Choroid plexus epithelial cell (primary cell): ENCODE measurements around the gene SLC25A42.

Experiments used
- DNase-seq: peaks from one replicate; pipeline ENCODE4 v3.0.0-alpha.2; 2010; ENCODE audit warnings: low read depth
- H3K4me3 ChIP-seq: 2 replicates; pipeline ENCODE4 v1.5.1; 2011; ENCODE audit warnings: low read depth, mild to moderate bottlenecking, control low read depth, low read length, moderate library complexity
- TF ChIP-seq, protein P1 (sequence below): conservative IDR thresholded peaks from 2 replicates; pipeline ENCODE4 v1.5.1; 2011; ENCODE audit warnings: low read depth, mild to moderate bottlenecking, control low read depth, inconsistent platforms, low read length, moderate library complexity

SLC25A42 gene

GRCh38 chr19:19028526-19028925, 35.3 kb upstream of the SLC25A42 start:
- TF ChIP-seq, protein P1, sequence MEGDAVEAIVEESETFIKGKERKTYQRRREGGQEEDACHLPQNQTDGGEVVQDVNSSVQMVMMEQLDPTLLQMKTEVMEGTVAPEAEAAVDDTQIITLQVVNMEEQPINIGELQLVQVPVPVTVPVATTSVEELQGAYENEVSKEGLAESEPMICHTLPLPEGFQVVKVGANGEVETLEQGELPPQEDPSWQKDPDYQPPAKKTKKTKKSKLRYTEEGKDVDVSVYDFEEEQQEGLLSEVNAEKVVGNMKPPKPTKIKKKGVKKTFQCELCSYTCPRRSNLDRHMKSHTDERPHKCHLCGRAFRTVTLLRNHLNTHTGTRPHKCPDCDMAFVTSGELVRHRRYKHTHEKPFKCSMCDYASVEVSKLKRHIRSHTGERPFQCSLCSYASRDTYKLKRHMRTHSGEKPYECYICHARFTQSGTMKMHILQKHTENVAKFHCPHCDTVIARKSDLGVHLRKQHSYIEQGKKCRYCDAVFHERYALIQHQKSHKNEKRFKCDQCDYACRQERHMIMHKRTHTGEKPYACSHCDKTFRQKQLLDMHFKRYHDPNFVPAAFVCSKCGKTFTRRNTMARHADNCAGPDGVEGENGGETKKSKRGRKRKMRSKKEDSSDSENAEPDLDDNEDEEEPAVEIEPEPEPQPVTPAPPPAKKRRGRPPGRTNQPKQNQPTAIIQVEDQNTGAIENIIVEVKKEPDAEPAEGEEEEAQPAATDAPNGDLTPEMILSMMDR = no peak
- H3K4me3 ChIP-seq = no peak overlapping the region
- no peak for DNase-seq

GRCh38 chr19:19031891-19032290, 31.9 kb upstream of the SLC25A42 start:
- DNase-seq = peak; percentile 5
- TF ChIP-seq, protein P1 = no peak
- peak overlapping the region; percentile 97 for H3K4me3 ChIP-seq

DNA sequence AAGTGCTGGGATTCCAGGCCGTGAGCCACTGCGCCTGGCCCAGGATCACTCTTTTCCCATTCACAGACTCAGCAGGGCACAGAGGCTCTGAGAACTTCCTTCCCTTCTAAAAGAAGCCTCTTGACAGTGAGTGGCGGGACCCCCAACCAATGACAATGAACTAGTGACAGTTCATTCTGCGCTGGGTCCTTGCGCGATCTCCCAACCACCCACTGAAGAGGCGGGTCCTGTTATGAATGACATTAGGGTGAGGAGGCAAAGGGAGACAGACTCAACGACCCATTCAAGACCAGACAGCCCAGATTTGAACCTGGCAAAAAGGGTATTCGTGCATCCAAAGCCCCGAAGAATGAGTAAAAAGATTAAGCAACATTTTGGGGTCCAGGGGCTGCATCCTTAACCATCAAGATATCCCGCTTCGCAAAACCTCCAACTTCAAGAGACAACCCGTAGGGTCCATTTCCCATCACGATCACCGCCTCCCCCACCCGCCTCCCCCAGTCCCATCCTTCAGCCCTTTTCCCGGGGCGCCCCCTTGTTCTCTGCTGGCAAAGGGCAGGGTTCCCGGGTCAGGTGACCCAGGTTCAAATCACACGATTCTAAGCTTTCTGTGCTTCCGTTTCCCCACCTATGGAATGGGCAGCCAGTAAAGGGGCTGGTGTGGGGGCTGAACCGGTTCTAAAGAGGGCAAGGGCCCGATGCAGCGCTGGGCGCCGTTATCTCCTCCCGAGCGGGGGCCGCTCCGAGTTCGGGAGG, 31.2 kb upstream of the SLC25A42 start:
- DNase-seq = peak; percentile 94
- TF ChIP-seq, protein P1 = no peak

DNA sequence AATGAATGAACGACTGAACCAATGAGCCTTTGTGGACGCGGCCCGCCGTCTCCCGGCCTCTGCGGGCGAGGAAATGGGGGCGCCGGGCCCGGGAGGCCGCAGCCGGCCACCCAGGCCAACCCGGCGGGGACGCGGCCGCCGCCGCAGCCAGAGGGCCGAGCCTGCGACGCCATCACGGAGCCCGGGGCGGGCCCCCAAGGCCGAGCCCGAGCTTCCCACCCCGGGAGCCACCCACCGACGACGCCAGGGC, 30.7 kb upstream of the SLC25A42 start:
- peak overlapping the region; percentile 97 for H3K4me3 ChIP-seq
- TF ChIP-seq, protein P1 = no peak
- no peak for DNase-seq

More for the DNA sequence above, 31.2 kb upstream of the SLC25A42 start:
- peak overlapping the region; percentile 97 for H3K4me3 ChIP-seq

DNA sequence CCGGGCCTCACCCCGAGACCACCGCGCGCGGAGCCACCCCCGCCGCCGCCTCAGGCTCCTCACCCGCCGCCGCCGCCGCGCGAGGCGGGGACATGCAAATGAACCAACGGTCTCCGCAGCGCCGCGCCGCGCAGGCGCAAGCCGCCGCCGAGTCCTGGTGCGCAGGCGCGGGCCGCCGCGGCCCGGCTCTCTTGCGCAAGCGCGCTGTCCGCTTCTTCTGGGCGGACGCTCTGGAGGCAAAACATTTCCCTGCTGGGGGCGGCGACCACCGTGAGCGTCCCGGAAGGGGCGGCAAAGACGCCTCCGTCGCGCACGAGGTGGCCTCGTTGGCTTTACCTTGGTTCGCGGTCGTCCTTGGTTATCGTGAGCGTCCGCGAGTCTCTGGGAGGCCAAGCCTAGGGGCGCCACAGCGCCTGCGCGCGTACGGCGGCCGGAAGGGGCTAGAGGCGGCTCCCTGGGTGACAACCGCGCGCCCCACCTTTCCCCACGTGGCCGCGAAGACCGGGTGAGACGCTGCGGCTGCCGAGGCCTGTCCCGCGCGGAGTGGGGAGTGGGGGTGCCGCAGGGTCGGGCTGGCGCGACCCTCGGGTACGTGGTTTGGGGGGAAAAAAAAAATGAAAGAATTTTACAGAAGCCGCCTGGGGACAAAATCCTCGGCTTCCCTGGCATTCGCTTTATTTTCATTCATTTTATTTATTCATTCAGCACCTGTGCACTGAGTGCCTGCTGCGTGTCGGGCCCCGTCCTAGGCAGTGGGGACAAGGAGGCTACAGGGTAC, 30.2 kb upstream of the SLC25A42 start, which contains the start of the genes ARMC6 and SUGP2:
TSS of gene ARMC6 (plus strand) at position 178 of the 778 bp plus-strand sequence. CDS start 607 bp downstream, outside the sequence.
TSS of gene SUGP2 (minus strand) at position 92 of the 778 bp plus-strand sequence. CDS start 2,446 bp downstream, outside the sequence.
- DNase-seq = peak; percentile 88
- H3K4me3 ChIP-seq = peak within 1 kb of the TSS; percentile 97
- TF ChIP-seq, protein P1 = peak; percentile 7

GRCh38 chr19:19034204-19034624, 29.6 kb upstream of the SLC25A42 start:
- TF ChIP-seq, protein P1 = no peak
- peak overlapping the region; percentile 97 for H3K4me3 ChIP-seq
- peak; percentile 76 for DNase-seq
